ENCODE data around the gene NPTX1. TPM values are rescaled to one million over a fixed set of nuclear protein-coding genes. Genes with fewer than 3 reads are reported as not detected.

NPTX1 gene
- total and polyA plus RNA-seq, 9 of the 15 experiments (the other 6 are each of a cell fraction or from before 2014, with no cell fraction given) = 0.04 TPM; not detected in 8

DNA sequence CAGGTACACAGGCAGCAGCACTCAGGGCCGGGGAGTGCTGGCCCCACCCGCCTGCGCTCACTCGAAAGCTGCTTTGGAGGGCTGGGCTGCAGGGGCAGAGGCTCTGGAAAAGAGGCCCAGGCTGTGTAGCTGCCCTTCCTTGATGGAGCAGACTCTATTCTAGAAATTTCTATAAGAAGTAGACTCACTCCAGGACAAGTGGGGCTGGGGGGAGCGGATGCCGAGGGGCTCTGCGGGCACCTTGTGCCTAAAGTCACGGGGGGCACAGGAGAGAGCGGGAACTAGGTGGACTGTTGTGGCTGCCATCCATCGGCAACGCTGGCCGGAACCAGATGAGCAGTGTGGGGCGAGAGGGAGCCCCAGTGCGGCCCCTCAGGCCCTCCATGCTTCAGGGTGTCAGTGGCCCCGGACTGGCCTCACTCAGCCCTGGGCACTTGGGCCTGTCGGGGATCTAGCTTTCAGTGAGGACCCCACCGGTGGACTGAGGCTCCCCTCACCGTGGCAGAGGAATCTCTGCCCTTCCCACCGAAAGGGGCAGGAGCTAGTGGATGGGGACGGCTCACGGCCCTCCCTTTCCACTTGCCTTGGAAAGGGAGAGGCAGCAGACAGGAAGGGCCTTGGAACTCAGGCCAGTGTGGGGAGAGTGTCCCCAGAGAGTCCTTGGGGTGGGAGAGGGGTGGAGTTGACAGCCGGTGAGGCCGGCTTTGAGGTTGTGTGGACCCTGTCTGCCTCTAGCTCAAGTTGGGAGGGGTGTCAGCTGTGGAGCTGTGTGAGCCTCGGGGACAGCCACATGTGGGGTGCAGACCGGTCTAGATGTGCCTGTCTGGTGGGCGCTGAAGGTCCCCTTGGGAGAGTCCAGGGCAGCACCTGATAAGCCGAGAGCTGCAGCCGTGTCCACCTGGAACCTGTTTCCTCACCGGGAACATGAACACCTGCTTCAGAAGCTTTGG lies 44.9 kb downstream of the NPTX1 start:
- POLR2A ChIA-PET = interaction anchor here (0.6 to 1.1 kb wide), 3 partner anchors 8 to 685 kb away, joined by 3 to 4 read pairs (median 4); no protein-coding TSS in a partner anchor
- no peak for ATAC-seq
- no peak for DNase-seq (ENCODE audit: extremely low read depth in 1 of 4, low spot score in 3 of 4)
- peaks cover 18 to 77% of the 10 kb centered on the region in 2 experiments; a peak in 3 of 5 replicates for H3K27me3 ChIP-seq (ENCODE audit: control insufficient read depth in 2 of 2, insufficient read depth in 2 of 2, low read length in 2 of 2)
- H3K9me3 ChIP-seq (replicated peaks; ENCODE audit: control insufficient read depth, insufficient read depth, low read depth, low read length) = no peaks in the 10 kb centered on the region; the same call in 1 of the 2 replicates
- H3K79me2 ChIP-seq (ENCODE audit: control insufficient read depth, insufficient read depth, low read length) = no peaks in the 10 kb centered on the region
- H3K27ac ChIP-seq (ENCODE audit: extremely low read depth, low read depth, low read length) = no peak overlapping the region
- WGBS (ENCODE audit: insufficient coverage, low coverage, missing lambda C conversion rate) = 3% methylated on average over 27 of the region's 29 CpGs
- no peak for FAIRE-seq
- no peaks in the 10 kb centered on the region for H3K36me3 ChIP-seq (ENCODE audit: control insufficient read depth, insufficient read depth, low read length)
- H3K9ac ChIP-seq (ENCODE audit: insufficient read depth in 1 of 2, low read depth in 2 of 2, low read length in 2 of 2) = peak overlapping the region in 1 of 2 experiments; percentile 28; a peak in 1 of 4 replicates
- in situ Hi-C loops (cut with MboI) (no loop called here), intact Hi-C loops (cut with micrococcal nuclease) (no loop called here)
- H2AFZ ChIP-seq (ENCODE audit: low read depth, low read length) = no peak overlapping the region
- TF ChIP-seq PHB (CRISPR knock-in tag; IDR thresholded peaks at IDR 0.05) (no peak), BMI1 (IDR thresholded peaks at IDR 0.05; ENCODE audit: low read length) (no peak), HMGN3 (IDR thresholded peaks at IDR 0.05; ENCODE audit: borderline replicate concordance, extremely low read depth, insufficient read length, low read depth, low read length) (peak; percentile 0)
- peaks cover 0 to 40% of the 10 kb centered on the region in 2 experiments; a peak in 2 of 5 replicates for H3K4me1 ChIP-seq (replicated peaks in 1 of 2; ENCODE audit: control insufficient read depth in 2 of 2, insufficient read depth in 2 of 2, low read length in 2 of 2)
- H3K4me2 ChIP-seq (ENCODE audit: insufficient read depth, low read length) = no peak overlapping the region
- no peak overlapping the region for H3K4me3 ChIP-seq
- no TSS peak for BruUV-seq (replicated peaks)
- CTCF ChIA-PET (ENCODE audit: low intra/inter-chr PET ratio) = no interaction called here
- H4K20me1 ChIP-seq (replicated peaks; ENCODE audit: control insufficient read depth, insufficient read depth, low read length) = peaks cover 31% of the 10 kb centered on the region
- H3K9me1 ChIP-seq (ENCODE audit: control insufficient read depth, insufficient read depth, low read length) = no peaks in the 10 kb centered on the region
